Activated naive CD4-positive, alpha-beta T cell (primary cell): ENCODE results near the gene SYNPO.

Experiments
- DNase-seq, 4 experiments: peaks; one replicate each; lab custom pipeline; 2025; lab: John Stamatoyannopoulos, UW

SYNPO gene, protein sequence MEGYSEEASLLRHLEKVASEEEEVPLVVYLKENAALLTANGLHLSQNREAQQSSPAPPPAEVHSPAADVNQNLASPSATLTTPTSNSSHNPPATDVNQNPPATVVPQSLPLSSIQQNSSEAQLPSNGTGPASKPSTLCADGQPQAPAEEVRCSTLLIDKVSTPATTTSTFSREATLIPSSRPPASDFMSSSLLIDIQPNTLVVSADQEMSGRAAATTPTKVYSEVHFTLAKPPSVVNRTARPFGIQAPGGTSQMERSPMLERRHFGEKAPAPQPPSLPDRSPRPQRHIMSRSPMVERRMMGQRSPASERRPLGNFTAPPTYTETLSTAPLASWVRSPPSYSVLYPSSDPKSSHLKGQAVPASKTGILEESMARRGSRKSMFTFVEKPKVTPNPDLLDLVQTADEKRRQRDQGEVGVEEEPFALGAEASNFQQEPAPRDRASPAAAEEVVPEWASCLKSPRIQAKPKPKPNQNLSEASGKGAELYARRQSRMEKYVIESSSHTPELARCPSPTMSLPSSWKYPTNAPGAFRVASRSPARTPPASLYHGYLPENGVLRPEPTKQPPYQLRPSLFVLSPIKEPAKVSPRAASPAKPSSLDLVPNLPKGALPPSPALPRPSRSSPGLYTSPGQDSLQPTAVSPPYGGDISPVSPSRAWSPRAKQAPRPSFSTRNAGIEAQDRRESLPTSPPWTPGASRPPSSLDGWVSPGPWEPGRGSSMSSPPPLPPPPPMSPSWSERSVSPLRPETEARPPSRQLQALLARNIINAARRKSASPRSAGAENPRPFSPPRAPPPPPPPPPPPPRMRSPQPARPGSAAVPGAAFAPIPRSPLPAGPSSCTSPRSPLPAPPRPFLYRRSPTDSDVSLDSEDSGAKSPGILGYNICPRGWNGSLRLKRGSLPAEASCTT

DNA sequence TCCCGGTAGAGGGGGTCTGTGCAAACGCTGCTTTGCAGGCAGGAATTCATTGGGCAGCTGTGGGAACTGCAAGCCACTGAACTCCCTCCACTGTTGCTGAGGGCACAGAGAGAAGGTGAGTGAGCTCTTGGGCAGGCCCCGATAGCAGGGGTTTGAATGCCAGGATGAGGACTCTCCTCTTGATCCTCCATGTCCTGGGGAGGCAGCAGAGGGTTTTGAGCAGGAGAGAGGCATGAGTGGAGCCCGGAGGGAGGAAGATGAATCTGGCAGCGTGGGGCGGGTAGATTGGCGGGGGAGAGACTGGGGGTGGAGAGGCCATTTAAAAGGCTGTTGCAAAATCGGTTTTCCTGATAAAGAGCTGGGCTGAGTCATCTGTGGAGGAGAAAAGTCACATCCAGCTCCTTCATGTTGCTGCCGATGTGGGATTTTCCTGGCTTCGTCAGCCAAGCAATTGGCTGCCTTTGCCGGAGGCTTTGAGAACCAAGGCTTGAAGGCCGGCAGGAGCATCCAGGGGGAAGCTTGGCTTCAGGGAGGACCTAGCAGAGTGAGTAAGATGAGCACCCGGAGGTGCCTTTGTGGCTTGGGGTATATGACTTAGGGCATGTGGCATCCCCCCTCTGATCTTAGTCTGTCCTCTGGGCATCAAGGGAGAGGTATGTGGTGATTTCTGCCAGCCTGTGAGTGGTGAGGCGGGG is at the start of gene SYNPO:
TSS of gene SYNPO (plus strand) at position 350 of the 695 bp plus-strand sequence. CDS start 7,616 bp downstream, outside the sequence.
- no peak for DNase-seq

DNA sequence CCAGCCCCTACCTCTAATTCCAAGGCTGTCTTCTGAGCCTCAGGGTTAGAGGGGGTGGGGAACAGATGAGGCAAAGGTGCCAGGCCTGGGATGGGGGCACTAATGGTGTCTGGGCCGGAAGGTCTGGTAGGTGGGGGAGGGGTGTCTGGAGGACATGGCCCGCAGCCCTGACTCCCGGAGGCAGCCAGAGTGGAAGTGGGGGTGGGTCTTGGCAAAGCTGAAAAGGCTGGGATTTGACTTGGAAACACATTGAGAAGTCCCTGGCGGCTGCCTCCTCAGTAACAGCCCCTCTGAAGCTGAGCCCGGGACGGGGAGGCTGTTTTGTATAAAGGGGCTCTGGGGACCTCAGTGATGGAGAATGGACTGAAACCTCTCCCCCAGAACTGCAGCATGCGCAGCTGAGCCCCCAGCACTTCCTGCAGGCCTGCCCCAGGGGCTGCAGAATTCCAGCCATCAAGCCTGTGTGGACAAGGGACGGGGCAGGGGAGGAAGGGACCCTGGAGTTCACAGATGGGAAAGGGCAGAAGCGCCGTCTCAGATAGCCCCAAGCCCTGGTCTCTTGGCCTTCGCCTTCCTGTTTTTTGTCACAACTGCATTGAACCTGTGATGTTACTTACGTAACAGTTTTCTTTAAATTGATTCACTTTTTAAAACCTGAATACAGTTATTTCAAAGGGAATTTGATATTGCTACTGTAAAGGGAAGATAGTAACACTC is 49.3 kb upstream of the SYNPO start:
- DNase-seq: no peak

DNA sequence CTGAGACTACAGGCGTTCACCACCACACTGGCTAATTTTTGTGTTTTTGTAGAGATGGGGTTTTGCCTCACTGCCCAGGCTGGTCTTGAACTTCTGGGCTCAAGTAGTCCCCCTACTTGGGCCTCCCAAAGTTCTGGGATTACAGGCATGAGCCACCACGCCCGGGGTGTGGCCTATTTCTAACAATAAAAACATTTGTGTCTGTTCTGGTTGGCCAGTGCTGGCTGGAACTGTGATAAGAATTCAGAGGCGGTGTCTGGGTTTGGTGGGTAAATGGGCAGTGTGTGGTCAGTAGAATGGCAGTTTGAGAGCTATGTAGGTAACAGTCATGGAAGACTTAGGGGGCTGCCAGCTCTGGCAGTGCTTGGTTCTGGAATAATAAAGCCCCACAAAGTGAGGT is 46.9 kb upstream of the SYNPO start:
- no peak for DNase-seq

DNA sequence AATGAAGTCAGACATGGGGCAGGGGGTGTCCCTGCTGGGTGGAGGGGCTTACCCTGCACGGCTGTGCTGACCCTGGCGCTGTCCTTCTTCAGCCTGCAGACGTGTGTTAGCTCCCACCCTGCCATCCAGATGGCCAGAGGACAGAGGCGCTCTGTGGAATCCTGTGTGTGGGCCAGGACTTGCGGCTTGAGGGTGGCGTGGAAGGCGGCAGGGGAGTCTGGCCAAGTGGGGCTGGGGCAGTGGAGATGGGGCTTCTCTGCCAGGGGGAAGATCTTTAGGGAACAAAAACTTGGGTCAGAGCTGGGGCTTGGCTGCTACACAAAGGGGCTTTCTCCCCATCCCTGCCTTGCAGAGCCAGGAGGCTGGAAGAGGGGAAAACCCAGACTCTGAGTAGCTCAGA is 46.5 kb upstream of the SYNPO start:
- DNase-seq: no peak

DNA sequence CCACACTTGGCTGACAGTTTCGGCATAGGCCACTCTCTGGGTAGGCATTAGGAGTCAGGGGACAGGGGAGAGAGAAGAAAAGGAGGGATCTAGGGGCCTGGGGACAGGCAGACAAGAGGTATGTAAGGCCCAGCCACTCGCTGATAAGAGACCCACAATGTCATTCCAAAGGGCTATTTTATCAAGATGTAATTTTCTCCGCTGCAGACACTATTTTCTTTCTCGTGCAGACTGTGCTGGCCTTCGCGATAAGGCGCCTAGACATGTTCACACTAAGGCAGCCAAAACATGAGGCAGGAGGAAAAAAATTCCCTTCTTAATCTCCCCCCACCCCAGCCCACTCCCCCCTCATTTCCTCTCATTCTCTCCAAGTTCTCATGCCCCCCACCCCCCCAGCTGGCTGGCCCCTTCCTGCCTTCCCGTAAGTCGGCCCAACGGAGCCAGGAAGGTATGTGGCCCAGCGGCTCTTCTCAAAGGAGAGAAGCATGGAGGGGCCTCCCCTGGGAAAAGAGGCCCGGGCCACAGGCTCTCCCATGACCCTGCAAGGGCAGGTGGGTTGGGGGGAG is 44.9 kb upstream of the SYNPO start:
- no peak for DNase-seq

DNA sequence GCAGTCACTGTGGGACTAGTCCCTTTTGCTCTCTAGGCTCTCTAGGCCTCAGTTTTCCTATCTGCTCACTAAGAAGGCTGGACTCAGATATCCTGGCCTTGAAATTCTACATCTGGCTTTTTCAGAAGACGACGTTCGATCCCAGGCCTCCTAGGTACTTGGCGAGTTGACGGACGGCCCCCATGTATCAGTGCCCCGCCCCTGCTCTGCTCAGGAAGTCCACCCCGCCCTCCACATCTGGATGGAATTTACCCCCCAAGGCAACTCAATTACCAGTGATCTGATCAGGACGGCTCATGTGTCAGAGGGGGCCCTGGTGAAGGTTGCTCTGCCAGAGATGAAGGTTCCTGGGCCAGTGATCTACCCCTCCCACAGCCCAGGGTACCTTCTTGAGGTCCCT is 44.1 kb upstream of the SYNPO start:
- DNase-seq: no peak

DNA sequence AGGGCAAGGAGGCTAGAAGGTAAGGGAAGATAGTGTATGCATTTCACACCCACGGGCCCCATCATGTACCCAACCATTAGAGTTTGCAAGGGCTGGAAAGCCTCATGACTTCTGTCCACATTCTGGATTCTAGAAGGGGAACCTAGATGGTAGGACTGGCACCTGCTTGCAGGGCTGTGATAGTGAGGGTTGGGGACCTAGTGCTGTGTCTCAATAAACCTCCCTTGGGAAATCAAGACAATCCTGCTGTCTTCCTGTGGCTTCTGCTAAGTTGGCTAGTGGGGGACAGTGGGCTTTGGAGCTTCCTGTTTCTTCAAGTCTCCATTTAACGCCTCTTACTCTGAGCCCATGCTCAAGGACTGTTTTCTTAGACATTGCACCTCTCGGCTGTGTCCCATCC is 43.6 kb upstream of the SYNPO start:
- no peak for DNase-seq

DNA sequence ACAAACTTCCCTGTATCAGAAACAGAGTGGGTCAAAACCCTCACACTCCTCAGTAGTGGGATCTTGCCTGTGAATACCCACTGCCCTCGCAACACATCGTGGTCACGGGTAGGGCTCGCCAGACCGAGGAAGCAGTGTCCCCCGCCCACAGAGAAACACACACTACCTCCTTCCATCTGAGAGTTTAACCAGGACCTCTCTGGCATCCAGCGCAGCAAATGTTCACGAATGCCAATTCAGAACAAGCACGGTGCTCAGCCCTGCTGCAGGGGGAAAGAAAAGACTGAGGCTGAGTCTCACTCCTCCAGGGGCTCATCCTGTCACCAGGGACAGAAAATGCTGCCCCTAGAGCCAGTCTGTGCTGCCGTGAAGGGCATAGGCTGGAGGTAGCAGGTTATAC is 42.5 kb upstream of the SYNPO start:
- no peak for DNase-seq

DNA sequence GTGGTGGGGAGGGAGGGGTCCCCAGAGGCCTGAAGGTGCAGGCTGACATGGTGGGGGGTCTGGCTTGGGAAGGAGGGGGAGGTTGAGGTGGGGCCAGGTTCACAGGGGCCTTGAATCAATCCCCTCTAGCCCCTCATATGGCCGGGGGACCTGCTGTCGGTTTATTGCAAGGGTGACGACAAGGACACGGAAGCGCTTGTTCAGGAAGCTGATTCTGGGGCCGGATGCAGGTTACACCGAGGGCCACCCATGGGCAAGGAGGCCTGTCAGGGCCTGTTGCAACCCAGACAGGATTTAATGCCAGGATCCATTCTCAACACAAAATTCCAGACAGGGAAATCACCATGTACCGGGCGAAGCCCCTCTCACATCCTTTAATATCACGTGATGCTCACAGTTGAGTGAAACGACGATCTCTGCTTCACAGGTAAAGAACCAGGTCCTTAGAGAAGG is 41.6 kb upstream of the SYNPO start:
- no peak for DNase-seq

DNA sequence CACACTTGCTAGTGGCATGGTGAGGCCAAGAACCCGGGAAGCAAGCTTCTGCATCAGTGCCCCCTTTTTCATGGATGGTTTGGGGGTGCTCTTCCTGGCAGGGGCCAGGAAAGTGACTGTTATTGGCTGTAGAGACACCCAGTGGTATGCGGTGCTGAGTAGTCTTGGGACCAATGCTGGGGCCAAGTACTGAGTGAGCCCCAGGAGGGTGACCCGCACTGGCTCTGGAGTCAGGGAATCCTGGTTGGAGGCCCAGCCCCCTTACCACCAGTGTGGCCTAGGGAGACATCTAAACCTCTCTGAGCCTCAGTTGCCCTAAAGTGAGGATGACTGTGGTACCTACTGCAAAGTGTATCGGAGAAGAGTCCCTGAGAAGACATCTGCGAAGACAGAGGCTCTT is 41.2 kb upstream of the SYNPO start:
- DNase-seq: no peak

DNA sequence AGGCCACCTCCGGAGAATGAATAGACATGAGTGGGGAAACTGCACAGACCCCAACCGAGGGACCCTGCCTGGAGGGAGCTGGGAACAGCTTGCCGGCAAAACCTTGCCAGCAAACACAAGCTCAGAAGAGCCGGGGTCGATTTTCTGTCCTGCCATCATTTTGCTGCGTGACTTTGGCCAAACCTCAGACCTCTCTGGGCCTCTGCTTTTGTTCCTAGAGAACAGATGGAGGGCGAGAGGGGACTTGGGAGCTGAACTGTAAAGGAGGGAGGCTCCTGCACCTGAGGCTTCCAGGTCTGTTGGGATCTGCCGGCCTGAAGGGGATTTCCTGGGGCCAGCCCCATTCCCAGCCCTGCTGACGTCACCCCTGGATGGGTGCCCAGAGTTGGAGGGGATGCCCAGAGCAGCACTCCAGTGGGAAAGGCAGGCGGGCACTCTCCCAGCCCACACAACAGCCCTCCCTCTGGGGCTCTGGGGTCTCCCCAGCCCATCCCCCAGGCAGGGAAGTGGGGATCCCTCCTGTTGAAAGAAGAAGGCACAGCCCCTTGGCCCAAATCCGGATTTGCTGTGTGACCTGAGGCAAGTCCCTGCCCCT is 40.4 kb upstream of the SYNPO start:
- no peak for DNase-seq

DNA sequence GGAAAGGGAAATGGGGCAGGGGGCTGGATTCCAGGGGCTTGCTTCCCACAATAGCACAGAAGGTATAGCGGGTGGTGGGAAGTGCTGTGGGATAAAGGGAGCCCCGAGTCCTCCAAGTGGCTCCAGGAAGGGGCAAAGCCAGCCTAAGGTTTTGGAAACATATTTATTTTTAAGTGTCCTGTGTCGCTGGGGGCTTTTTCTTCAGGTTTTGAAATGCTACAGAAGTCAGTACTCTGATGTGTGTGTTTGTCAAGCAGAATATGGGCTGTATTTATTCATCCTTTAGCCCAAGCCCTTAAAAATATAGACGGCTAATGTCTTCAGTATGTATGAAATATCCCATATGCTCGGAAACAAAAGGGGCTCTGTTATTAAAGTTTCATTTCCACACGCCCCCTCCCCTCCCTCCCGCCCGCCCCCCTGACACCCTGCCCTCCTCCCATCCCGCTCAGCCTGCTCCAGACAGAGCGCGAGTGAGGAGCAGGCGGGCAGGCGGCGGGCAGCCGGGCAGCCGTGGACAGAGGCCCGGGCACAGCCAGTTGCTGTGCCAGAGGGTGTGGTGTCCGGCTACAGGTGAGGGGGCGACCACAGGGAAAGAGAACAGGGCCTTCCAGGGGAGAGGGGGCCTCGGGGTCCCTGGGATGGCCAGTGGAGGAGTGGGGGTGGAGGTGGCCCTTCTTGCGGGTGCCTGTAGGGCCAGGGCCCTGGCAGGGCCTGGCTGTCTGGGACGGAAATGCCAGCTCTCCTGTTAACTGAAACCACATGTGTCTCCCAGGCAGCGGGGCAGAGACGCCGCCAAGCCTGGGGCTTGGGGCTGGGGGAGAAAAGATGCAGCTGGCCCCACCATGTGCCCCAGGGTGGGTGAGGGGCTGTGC is 39.6 kb upstream of the SYNPO start:
- DNase-seq: no peak

DNA sequence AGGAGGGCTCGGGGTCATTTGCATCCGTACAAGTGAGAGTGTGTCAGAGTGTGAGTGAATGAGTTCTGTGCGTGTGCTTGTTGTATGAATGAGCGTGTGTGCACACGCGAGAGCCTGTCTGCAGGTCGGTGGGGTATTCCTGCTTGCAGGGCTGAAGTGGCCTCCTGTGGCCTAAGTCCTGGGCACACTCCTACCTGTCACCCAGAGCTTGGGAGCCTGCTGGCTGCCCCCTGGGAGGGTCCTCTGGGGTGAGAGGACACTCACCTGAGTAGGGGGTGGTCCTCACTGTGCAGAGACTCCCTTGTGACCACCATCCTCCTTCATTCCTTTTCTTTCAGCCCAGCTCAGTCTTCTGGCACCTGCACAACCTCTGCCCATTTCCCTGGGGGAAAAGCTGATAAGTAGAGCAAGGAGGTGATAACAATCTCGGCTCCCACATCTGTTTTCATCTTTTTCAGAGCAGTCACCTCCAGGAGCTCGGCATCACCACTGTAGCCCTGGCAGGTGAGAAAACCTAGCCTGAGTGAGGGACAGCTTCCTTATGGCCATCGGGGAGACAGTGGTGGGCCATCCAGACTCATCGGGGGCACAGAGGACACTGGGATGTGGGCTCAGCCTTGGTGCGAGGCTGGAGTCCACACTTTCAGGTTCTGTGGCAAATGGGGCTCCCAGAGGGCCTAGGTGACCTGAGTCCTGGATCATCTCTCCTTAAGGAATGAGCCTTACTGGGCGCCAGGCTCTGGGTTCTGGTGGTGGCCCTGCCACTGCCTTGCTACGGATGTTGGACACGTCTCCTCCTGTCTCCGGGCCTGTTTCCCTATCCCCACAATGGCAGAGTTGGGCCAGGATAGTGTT is 38.7 kb upstream of the SYNPO start:
- DNase-seq: no peak

DNA sequence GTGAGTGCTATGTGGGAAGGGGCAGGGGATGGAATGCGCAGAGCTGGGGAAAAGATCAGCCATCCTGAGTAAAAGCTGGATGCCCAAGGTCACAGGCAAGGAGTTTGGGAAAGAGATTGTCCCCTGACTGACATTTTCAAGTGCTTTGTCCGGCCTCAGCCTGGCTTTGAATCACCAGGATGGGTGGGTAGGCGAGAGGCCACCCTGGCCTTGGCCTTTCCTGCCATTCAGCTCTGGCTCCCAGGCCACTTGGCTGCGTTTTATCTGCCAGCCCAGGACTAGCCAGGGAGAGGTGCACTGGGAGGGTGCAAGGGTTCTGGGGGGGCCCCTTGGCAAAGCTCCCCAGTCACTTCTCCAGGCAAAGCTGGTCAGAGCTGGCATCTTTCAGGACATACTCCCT is 37.4 kb upstream of the SYNPO start:
- no peak for DNase-seq

DNA sequence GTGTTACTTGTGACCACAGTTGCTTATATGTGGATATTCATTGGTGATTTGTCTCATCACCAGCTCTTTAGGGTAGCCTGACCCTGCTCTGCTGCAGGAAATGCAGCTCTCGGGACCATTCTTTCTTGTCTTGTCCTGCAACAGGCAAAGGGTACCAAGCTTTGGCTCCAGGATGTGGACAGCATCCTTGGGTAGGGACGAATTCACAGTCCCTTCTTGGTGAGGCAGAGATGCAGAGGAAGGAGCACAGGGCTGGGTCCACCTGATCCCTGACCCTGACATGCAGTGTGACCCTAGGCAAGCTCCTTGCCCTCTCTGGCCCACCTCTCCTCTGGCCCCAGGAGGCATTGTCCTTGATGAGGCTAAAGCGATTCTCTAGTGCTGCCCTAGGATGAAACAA is 37.0 kb upstream of the SYNPO start:
- no peak for DNase-seq

DNA sequence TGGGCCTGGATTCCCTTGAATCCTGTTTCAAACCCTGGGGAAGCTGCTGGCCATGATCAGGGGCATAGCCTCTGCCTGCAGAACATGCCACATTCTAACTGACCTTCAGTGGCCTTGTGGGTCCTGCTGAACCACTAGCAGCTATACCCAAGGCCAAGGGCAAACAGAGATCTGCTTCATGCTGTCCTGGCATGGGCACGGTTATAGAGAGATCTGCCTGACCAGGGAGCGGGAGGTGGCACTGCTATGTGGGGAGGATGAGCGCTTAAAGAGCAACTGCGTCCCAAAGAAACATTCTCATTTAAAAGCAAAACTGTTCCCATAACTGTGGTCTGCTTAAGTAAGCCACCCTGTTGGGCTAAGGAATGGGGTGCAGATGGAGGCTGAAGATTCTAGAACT is 36.5 kb upstream of the SYNPO start:
- no peak for DNase-seq

DNA sequence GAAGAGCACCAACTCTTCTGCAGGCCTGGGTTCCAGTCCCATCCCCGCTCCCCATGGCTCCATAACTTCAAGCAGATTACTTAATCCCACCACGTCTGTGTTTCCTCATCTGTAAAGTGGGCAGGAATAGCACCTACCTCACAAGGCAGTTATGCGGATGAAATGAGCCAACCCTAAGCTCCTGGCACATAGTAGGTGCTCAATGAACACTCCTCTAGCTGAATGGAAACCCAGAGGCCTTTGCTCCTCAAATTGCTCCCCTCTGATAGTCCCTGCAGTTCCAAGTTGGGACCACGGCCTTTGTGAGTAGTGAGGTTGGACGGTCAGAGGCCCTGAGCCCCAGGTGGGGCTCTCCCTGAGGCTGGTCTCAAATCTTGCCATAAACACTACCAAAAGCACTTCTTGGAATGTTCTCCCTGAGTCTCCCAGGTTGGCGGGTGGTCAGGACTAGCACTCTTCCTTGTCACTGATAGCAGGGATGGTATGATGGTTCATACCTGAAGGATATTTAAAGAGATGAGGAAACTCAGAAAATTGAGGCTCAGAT is 35.5 kb upstream of the SYNPO start:
- no peak for DNase-seq

DNA sequence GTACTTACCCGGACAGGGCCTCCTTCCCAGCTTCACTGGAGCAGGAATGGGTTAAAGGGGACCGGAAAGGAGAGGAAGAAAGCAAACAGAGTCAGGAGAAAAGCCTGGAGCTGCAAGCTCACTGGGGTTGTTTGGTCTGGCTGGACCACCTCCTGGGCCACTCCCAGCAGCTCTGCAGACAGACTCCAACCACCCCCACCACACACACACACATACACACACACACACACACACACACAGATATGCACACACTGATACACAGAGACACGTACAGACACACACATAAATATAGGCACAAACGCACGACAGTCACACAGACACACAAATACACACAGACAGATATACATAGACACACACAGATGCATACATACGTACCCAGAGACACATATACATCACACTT is 34.9 kb upstream of the SYNPO start:
- no peak for DNase-seq

DNA sequence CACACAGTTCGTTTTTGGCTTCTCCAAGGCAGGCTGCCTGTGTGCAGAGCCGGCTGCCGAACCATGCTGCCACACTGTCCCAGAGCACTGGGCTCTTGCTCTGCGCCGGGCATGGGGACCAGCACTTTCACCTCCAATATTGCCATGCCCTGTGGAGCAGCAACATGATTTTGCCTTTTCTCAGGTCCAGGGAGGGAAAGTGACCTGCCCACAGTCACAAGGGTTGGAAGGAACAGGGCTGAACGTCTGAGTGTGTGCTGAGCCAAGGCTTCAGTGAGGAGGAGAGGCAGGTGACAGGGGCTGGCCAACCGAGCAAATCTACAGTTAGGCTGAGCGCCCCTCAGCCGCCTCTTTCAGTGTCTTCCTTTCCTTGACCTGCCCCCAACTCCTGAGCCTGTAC is 34.0 kb upstream of the SYNPO start:
- DNase-seq: no peak
